Raji (cell line): Measurements from ENCODE around the gene NKAIN4.

Source experiments
- POLR2A ChIP-seq: IDR thresholded peaks from 2 replicates; pipeline ENCODE4 v1.6.1; 2011; ENCODE audit warnings: low read depth, low read length, control low read depth; ENCODE audit not compliant: insufficient read depth

Gene NKAIN4

DNA sequence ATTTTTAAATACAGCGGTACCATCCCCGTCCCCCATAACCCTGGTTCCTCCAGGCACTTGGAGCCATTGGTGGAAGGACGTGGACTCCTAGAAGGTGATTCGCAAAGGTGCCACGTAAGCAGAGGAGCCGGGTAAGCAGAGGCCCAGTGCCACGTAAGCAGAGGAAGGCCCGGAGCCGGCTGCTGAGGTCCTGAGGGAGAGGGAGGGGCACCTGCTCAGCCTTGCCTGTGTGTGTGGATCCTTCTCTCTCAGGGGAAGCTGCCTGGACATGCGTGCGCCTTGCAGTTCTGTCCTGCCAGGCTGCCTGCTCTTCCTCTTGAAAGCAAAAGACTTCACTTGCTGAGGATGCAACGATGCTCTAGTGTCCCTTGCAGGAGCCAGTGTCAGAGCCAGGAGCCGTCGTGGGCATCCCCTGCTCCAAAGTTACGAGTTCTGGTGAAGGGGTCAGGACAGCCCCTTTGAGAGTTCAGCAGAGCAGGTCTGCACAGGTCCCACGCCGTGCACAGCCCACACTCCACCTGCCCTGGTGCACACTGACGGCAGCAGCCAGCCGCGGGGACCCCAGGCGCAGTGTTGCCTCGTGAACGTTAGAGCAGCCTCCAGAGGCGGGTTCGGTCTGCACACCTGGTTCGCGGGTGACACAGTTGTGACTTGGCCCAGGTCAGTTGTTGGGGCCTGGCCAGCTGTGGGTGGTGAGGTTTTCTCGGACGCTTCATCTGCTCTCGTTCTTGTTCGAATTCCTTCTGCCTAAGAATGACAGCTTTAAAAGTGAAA, 1.9 kb upstream of the NKAIN4 start:
- TF ChIP-seq POLR2A: no peak

DNA sequence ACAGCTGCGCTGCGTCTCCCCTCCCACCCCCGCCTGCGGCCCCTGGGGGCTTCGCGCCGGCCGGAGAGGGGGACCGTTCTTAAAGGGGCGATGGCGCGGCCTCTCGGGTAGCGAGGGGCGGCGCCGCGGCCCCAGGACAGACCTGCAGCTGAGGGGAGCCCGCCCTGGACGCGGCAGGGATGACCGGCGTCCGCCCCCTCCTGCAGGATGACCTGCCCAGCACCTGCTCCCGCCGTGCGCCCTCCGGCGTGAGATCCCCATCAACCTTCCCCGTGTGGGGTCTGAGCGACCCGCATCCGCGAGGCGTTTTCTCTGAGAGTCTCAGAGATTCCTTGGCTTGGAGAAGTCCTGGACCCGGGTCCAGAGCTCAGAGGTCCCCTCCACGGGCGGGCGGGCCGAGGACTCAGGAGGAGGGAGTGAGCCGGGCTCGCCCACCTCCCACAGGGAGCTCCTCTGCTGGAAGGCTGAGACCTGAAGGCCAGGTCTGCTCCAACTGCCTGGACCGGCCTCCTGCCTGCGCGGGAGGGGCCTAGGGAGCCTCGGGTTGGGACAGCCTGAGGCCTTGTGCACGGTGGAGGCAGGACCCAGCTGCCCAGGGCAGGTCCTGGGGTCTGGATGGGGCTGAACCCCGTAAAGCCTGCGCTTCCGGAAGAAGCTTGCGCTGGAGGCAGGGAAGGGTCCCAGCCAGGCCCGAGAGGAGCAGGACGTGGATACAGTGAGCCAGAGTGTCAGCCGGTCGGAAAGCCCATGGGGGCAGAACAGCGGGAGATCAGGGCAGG, 532 bp upstream of the NKAIN4 start:
- TF ChIP-seq POLR2A: no peak

DNA sequence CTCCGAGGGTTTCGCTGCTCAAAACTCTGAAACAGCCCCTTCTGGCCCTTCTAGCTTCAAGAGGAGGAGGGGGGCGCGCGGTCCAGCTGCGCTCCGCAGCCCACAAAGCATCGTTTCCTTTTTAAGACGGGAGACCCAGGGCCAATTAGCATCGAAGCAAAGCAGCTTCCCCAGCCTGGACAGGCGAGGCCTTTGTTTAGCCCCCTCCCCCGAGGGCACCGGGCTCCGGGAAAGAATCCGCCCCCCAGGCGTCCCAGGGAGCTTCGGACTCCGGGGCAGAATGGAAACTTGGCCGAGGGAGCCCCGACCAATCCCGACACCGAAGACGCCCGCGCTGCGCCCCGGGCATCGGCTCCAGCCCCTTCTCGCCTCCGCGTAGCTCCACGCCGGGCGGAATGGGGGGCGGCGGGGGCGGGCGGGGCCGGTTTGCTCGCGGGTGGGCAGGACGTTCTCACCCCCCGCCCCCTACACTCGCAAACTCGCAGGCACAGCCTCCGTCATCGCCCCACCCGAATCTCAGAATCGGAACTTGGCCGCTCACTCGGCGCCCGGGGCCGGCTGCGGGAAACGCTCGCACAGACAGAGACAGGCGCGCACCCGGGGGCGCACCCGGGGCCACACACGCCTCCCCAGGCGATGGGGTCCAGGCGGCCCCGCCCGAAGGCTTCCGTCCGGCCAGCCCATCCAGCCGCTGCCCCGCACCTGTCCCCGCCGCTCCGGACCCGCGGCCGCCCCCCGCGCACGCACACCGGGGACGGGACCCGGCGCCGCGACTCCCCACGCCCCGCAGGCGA, 628 bp downstream of the NKAIN4 start:
- no peak for TF ChIP-seq POLR2A

DNA sequence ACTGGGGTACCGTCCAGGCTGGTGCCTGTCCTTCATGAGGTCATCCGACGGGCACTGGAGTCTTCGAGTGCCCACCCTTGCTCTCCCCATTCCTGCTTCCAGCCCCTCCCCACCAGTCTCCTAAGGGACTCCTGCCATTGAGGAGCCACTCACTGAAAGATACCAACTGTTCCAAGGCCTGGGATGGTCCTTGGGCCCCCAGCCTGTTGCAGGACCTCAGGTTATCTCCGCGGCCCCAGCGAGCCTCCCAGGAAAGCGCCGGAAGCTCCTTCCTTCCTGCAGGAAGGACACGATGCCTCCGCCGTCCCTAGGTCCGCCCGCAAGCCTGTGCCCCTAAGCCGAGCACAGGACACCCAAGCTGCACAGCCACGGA, 1.2 kb downstream of the NKAIN4 start:
- no peak for TF ChIP-seq POLR2A

DNA sequence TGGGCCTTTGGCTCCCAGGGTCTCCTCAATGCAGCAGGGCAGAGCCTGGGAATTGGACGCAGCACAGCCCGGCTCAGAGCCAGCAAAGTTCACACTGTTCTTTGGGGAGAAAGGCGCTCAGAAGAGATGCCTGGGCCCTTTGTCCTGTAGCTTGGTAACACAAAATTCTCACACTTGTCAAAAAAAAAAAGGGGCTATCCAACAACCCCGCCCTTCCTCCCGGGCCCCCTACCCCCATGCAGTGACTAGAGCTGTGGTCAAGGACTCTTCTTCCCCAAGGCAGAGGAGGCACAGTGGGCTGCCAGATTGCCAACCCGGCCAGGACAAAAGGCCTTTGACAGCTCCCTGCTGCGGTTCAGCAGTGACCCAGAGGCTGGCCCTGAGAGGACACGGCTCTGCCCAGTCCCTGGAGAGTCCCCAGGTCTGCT, 2.0 kb downstream of the NKAIN4 start:
- no peak for TF ChIP-seq POLR2A

DNA sequence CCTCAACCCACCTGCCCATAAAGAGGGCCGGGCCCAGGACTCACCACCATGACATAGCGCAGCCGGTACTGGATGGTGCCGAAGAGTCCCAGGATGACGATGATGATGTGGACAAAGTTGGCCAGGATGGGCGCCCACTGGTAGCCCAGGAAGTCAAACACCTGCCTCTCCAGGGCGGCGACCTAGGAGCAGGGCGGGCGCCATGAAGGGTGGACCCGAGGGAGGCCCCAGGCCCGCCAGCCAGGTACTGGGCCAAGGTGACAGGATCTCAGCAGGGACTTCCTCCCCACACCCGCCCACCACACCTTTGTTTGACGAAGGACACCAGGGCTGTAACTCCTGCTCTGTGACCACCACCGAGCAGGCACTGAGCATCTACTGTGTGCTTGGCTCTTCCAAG, 4.4 kb downstream of the NKAIN4 start:
- no peak for TF ChIP-seq POLR2A

DNA sequence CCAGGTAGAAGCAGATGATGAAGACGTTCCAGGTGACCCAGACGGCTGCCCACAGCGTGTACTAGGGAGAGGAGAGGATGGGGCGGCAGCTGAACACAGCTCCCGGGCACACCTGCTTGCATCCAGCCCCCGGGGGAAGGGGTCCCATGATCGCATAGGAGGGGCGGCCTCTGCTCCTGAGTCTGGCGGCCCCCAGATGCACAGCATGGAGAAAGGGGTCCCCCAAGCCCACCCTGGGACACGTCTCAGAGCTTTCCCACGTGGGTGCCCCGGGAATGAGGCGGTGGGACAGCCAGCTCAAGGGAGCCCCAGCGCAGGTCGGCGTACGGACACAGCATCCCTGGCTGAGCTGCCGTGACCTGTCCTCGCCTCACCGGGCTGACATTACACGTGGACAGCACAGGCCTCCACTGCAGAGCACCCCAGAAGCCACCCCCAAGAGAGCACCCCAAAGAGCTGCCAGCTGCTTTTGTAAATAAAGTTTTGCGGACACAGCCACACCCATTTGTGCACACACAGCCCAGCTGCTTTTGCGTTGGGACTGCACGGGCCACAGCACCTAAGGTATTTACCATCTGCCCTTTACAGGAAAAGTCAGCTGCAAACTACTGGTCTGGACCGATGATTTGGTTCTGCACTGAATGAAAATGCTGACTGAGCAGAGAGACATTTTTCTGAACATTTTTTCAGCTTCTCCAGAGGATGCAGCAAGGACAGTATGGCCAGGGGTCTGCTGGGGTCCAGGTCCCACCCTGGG, 5.2 kb downstream of the NKAIN4 start:
- no peak for TF ChIP-seq POLR2A

DNA sequence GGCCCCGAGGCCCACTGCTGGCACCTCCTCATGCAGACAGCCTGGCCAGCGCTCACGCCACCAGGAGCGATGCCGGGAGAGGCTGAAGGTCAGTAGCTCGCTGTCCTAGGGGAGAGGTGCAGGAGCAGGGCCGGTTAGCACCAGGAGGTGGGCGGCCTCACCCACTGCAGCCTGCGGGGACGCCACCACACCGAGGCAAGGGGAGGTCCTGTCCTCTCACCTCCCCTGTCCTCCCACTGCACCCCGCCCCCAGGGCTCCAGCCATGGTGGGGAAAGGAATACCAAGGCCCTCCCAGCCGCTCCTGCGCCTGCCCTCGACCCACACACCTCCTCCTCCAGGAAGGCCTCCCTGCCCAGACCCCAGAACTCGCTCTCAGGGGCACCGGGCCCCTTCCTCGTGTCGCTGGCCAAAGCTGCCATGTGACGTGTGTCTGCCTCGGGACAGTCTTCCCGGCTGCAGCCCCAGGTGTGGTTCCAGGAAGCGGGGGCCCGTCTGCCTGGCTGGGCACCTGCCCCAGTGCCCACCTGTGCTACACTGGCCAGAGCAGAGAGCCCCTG, 6.5 kb downstream of the NKAIN4 start:
- no peak for TF ChIP-seq POLR2A

DNA sequence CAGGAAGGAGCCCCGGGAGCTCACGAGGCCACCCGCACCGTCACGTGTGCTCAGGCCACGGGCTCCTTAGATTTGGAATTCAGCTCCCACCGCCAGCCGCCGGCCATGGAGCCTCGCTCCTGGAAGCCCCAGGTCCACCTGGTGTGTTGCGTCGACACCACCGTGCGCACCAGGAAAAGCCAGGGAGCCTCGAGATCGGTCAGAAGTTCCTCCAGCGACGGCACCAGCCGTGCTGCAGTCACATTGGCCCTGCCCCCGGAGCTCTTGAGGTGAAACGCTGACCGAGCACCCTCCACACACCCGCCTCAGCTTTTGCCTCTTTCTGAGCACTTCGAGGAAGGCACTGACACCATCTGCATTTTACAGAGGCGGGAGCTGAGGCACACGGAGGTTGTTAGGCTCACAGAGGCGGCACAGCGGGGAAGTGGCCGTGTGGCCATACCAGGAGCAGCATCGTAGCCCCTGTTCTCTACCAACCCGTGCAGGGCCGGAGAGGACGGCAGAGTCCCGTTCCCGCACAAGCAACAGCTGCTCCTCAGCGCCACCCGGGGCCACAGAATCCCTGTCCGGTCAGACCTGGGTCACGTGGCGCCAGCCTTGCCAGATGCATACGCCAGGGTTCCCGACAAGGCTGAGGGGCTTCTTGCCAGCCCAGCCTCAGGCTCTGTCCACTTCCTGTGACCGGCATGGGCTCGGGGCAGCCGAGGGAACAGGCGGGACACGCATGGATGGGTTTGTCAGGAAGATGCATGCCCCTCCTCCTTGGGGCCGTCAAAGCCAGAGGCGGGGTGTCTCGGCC, 7.6 kb downstream of the NKAIN4 start:
- no peak for TF ChIP-seq POLR2A

DNA sequence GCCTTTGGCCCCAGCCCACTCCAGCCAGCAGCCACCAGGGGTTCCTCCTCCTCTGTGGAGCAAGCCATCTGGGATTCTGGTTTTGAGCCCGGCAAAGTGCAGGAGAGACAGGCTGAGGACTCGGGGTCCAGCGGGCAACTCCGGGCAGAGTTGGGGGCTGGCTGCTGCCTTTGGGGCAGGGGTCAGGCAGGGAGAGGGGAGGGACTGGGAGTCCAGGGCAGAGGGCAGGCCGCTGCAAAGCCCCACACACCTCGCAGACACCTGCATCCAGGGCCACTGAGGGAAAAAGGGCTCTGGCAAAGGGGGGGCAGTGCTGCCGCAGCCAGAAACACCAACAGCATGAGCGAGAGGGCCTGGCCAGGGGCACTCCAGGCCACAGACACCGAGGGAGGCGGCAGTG, 9.8 kb downstream of the NKAIN4 start:
- TF ChIP-seq POLR2A: no peak

DNA sequence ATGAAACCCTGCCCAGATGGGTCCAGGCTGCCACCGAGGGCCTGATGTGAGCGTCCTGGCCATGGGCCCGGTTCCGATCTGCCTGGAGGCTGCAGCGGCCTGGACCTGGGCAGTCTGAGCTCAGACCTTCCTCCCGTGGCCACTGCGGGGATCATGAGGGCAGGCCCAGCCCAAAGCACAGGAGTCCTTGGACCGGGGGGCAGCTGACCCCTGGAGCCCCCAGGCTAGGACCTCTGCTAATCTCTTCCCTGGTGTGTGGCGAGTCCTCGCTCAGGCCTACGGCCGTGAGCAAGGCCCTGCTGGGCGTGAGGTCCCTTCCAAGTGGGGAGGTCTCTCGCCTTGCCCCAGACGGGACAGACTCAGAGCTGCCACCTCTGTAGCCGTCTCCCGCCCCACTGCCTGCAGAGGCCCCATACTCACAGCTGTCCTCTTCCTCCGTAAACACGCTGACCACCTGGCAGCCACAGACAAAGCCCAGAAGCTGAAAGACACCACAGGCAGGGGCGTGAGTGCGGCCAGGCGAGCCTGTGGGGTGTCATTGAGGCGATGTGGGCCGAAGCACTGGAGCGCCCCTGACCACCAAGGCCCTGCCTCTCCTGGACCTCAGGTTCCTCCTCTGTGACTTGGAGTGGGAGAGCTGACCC, 10.5 kb downstream of the NKAIN4 start:
- no peak for TF ChIP-seq POLR2A

DNA sequence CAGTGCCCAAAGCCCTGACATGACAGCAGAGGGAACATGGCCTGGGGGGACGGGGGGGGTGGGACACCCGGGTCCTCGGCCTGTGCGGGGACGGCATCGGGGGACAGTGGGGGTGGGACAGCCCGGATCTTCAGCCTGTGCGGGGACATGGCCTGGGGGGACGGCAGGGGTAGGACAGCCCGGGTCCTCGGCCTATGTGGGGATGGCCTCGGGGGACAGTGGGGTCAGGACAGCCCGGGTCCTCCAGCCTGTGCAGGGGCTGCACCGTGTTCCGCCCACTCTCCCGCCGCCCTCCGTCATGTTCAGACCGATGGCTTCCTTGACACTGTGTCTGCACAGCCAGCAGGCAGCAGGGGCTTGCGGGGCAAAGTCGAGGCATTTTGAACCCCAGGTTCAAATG, 11.5 kb downstream of the NKAIN4 start:
- TF ChIP-seq POLR2A: no peak

DNA sequence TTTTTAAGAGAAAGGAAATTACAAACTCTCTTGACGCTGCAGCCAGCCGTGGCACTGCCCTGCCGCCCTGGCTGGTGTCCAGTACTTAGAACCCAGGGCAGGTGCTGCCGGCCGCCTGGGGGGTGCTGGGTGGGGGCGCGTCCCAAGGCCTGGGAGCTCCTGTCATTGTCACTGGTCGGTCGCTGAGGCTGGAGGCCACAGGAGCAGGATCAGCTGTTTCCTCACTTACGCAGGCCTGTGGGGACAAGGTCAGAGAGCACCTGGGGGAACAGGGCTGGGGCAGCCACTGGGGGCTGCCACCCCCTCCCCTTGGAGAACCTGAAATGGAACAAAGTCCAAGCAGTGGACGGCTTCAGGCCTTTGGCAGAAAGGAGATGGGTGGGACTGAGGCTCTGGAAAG, 13.0 kb downstream of the NKAIN4 start:
- no peak for TF ChIP-seq POLR2A
